ENCODE results near the gene CRYBG1. TPM values are rescaled to one million over a fixed set of nuclear protein-coding genes. Genes with fewer than 3 reads are reported as not detected.

The CRYBG1 gene
- total RNA-seq, 1 donor from 2014 or later, result 33.6 TPM

GRCh38 chr6:106518748-106519147 is 158.2 kb downstream of the CRYBG1 start:
- H3K36me3 Mint-ChIP-seq (ENCODE audit: low read depth), result peaks cover 8% of the 10 kb centered on the region
- intact Hi-C loops (cut with micrococcal nuclease), result loop anchor here (10.0 kb wide), 1 partner anchor 524 kb away; no protein-coding TSS in a partner anchor
- H3K4me1 Mint-ChIP-seq, result peaks cover 87% of the 10 kb centered on the region

GRCh38 chr6:106519460-106520394 is 159.2 kb downstream of the CRYBG1 start:
- ChIA-PET CTCF (interaction anchor here (1.1 to 8.6 kb wide), 7 partner anchors 8 to 460 kb away, joined by 3 to 94 read pairs (median 5); no protein-coding TSS in a partner anchor), POLR2A (interaction anchor here (1.0 to 8.9 kb wide), 12 partner anchors 8 to 454 kb away, joined by 3 to 201 read pairs (median 8); no protein-coding TSS in a partner anchor)
- Mint-ChIP-seq H3K36me3 (ENCODE audit: low read depth) (peaks cover 8% of the 10 kb centered on the region), H3K27ac (peak overlapping the region; percentile 97), H3K4me1 (peaks cover 85% of the 10 kb centered on the region), H3K9me3 (no peaks in the 10 kb centered on the region), H3K4me3 (peak overlapping the region; percentile 86), H3K27me3 (no peaks in the 10 kb centered on the region)
- ATAC-seq (ENCODE audit: low read depth) (peak; percentile 68), DNase-seq (peak; percentile 43)
- intact Hi-C loops (cut with micrococcal nuclease), result loop anchor here (1.0 to 10.0 kb wide), 7 partner anchors 7 to 1305 kb away; partner anchors contain the start of gene SCML4
- TF ChIP-seq CTCF (IDR thresholded peaks at IDR 0.05), result no peak

More at GRCh38 chr6:106518748-106519147, 158.2 kb downstream of the CRYBG1 start:
- TF ChIP-seq CTCF (IDR thresholded peaks at IDR 0.05), result no peak
- no peaks in the 10 kb centered on the region for H3K9me3 Mint-ChIP-seq
- ChIA-PET CTCF (interaction anchor here (1.4 to 8.6 kb wide), 2 partner anchors 7 to 47 kb away, joined by 5 to 94 read pairs; no protein-coding TSS in a partner anchor), POLR2A (interaction anchor here (1.5 to 8.9 kb wide), 8 partner anchors 7 to 119 kb away, joined by 5 to 201 read pairs (median 11); no protein-coding TSS in a partner anchor)
- no peak for ATAC-seq (ENCODE audit: low read depth)
- H3K4me3 Mint-ChIP-seq, result no peak overlapping the region
- no peaks in the 10 kb centered on the region for H3K27me3 Mint-ChIP-seq
- H3K27ac Mint-ChIP-seq, result peak overlapping the region; percentile 97
- DNase-seq, result no peak

DNA sequence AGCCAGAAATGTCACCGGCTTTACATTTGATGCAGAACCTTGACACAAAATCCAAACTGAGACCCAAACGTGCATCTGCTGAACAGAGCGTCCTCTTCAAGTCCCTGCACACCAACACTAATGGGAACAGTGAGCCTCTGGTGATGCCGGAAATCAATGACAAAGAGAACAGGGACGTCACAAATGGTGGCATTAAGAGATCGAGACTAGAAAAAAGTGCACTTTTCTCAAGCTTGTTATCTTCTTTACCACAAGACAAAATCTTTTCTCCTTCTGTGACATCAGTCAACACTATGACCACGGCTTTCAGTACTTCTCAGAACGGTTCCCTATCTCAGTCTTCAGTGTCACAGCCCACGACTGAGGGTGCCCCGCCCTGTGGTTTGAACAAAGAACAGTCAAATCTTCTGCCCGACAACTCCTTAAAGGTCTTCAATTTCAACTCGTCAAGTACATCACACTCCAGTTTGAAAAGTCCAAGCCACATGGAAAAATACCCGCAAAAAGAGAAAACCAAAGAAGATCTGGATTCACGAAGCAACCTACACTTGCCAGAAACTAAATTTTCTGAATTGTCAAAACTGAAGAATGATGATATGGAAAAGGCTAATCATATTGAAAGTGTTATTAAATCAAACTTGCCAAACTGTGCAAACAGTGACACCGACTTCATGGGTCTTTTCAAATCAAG is 160.3 kb downstream of the CRYBG1 start:
- no peaks in the 10 kb centered on the region for H3K9me3 Mint-ChIP-seq
- ChIA-PET POLR2A (interaction anchor here (0.6 to 8.9 kb wide), 13 partner anchors 9 to 453 kb away, joined by 3 to 201 read pairs (median 8); no protein-coding TSS in a partner anchor), CTCF (interaction anchor here (1.1 to 8.6 kb wide), 6 partner anchors 9 to 46 kb away, joined by 3 to 94 read pairs (median 6); no protein-coding TSS in a partner anchor)
- peak; percentile 35 for DNase-seq
- TF ChIP-seq CTCF (IDR thresholded peaks at IDR 0.05), result no peak
- peaks cover 87% of the 10 kb centered on the region for H3K4me1 Mint-ChIP-seq
- peaks cover 16% of the 10 kb centered on the region for H3K36me3 Mint-ChIP-seq (ENCODE audit: low read depth)
- no peaks in the 10 kb centered on the region for H3K27me3 Mint-ChIP-seq
- ATAC-seq (ENCODE audit: low read depth), result peak; percentile 58
- intact Hi-C loops (cut with micrococcal nuclease), result loop anchor here (1.0 to 10.0 kb wide), 6 partner anchors 9 to 1304 kb away; partner anchors contain the start of gene SCML4
- H3K27ac Mint-ChIP-seq, result peak overlapping the region; percentile 97
- H3K4me3 Mint-ChIP-seq, result peak overlapping the region; percentile 86

- ChIA-PET CTCF (interaction anchor here (1.5 to 8.6 kb wide), 3 partner anchors 11 to 44 kb away, joined by 6 to 94 read pairs (median 7); no protein-coding TSS in a partner anchor), POLR2A (interaction anchor here (0.5 to 8.9 kb wide), 9 partner anchors 11 to 1354 kb away, joined by 3 to 201 read pairs (median 7); no protein-coding TSS in a partner anchor)
- TF ChIP-seq CTCF (IDR thresholded peaks at IDR 0.05), result no peak
- no peak for DNase-seq
- Mint-ChIP-seq H3K36me3 (ENCODE audit: low read depth) (peaks cover 18% of the 10 kb centered on the region), H3K9me3 (no peaks in the 10 kb centered on the region), H3K27me3 (no peaks in the 10 kb centered on the region), H3K4me3 (peak overlapping the region; percentile 86), H3K27ac (peak overlapping the region; percentile 97), H3K4me1 (peaks cover 87% of the 10 kb centered on the region)
- intact Hi-C loops (cut with micrococcal nuclease), result loop anchor here (5.0 to 10.0 kb wide), 3 partner anchors 360 to 1302 kb away; partner anchors contain the start of gene SCML4
- no peak for ATAC-seq (ENCODE audit: low read depth)
These were observed 162.2 kb downstream of the CRYBG1 start for GRCh38 chr6:106522562-106523250.
